Keratinocyte (primary cell): ENCODE measurements around the gene TSPAN10. TPM values are rescaled to one million over a fixed set of nuclear protein-coding genes. Genes with fewer than 3 reads are reported as not detected.

ENCODE experiments used
- DNase-seq: peaks from one replicate; pipeline ENCODE4 v3.0.0-alpha.2; 2011; ENCODE audit warnings: low read depth, missing footprints, low spot score
- FAIRE-seq: peaks from 2 replicates; lab custom pipeline; 2011; peaks lifted over from hg19 to GRCh38; lab: Jason Lieb, UNC
- H2AFZ ChIP-seq: 2 replicates; pipeline ENCODE4 v1.6.0; 2012; ENCODE audit warnings: low read length, control low read depth, inconsistent platforms; ENCODE audit not compliant: control insufficient read depth
- H3K27ac ChIP-seq: 2 replicates; pipeline ENCODE4 v1.5.1; 2011; ENCODE audit warnings: low read length; ENCODE audit not compliant: control insufficient read depth, insufficient read depth
- H3K27me3 ChIP-seq: 3 replicates; pipeline ENCODE4 v1.6.0; 2011; ENCODE audit warnings: low read length; ENCODE audit not compliant: control insufficient read depth, insufficient read depth; ENCODE audit errors: extremely low read depth
- H3K36me3 ChIP-seq, 2 experiments: 2 replicates in 1 of 2; 3 replicates in 1 of 2; pipeline ENCODE4 v1.5.1; 2011; ENCODE audit warnings: low read length in 2 of 2, mild to moderate bottlenecking in 1 of 2; ENCODE audit not compliant: control insufficient read depth in 2 of 2, insufficient read depth in 2 of 2; ENCODE audit errors: extremely low read depth in 1 of 2
- H3K4me1 ChIP-seq: 3 replicates; pipeline ENCODE4 v1.5.1; 2011; ENCODE audit warnings: low read length; ENCODE audit not compliant: control insufficient read depth, insufficient read depth; ENCODE audit errors: extremely low read depth
- H3K4me2 ChIP-seq: 3 replicates; pipeline ENCODE4 v1.6.0; 2011; ENCODE audit warnings: low read depth, low read length; ENCODE audit not compliant: control insufficient read depth, insufficient read depth; ENCODE audit errors: extremely low read depth
- H3K4me3 ChIP-seq, 3 experiments: fragments of 200-600 bp in 1 of 3; sonication (generic) in 1 of 3; 2 replicates in 2 of 3; 3 replicates in 1 of 3; pipeline ENCODE4 v1.5.1; 2011 to 2016; ENCODE audit warnings: low read length in 3 of 3, mild to moderate bottlenecking in 3 of 3, control low read depth in 2 of 3, inconsistent platforms in 1 of 3, low read depth in 1 of 3, mixed read lengths in 1 of 3, mixed run types in 1 of 3, moderate library complexity in 1 of 3; ENCODE audit not compliant: control insufficient read depth in 2 of 3, insufficient read depth in 2 of 3; ENCODE audit errors: extremely low read depth in 1 of 3
- H3K79me2 ChIP-seq: 2 replicates; pipeline ENCODE4 v1.6.0; 2012; ENCODE audit warnings: low read length; ENCODE audit not compliant: control insufficient read depth, insufficient read depth
- H3K9ac ChIP-seq: 3 replicates; pipeline ENCODE4 v1.6.0; 2011; ENCODE audit warnings: low read length; ENCODE audit not compliant: control insufficient read depth, insufficient read depth; ENCODE audit errors: extremely low read depth
- H3K9me1 ChIP-seq: 3 replicates; pipeline ENCODE4 v1.6.0; 2011; ENCODE audit warnings: low read length; ENCODE audit not compliant: control insufficient read depth, insufficient read depth; ENCODE audit errors: extremely low read depth
- H3K9me3 ChIP-seq: 2 replicates; pipeline ENCODE4 v1.5.1; 2012; ENCODE audit warnings: low read depth, low read length; ENCODE audit not compliant: control insufficient read depth
- H4K20me1 ChIP-seq: 3 replicates; pipeline ENCODE4 v1.6.0; 2011; ENCODE audit warnings: low read length; ENCODE audit not compliant: control insufficient read depth, insufficient read depth; ENCODE audit errors: extremely low read depth
- CTCF ChIP-seq, 3 experiments: IDR thresholded peaks in 1 of 3; conservative IDR thresholded peaks in 1 of 3; optimal IDR thresholded peaks in 1 of 3; 2 replicates in 2 of 3; 3 replicates in 1 of 3; pipeline versions ENCODE3 to v1.5.1; 2011; ENCODE audit warnings: low read length in 3 of 3, mild to moderate bottlenecking in 3 of 3, moderate library complexity in 2 of 3, control low read depth in 1 of 3, inconsistent platforms in 1 of 3; ENCODE audit not compliant: insufficient read depth in 2 of 3; ENCODE audit errors: extremely low read depth in 1 of 3
- EZH2 ChIP-seq: IDR thresholded peaks from one replicate; pipeline ENCODE4 v1.6.1; 2012; ENCODE audit warnings: inconsistent platforms, mild to moderate bottlenecking, low read length, moderate library complexity
- dilution Hi-C: fragments of 300-500 bp; cut with MboI; formaldehyde crosslinking; loops from one replicate; pipeline ENCODE4 v1.7.0; 2020; ENCODE audit warnings: low sequenced_read_pairs; ENCODE audit not compliant: extremely low pct_ligation_motif_present
- polyA plus RNA-seq, 5 experiments: library from polyadenylated mRNA; depleted of rRNA in 3 of 5; stranded (reverse) in 3 of 5; stranded (forward) in 1 of 5; unstranded in 1 of 5; fragments of >200 nt; gene quantifications; 1 replicate in 1 of 5; 2 replicates in 3 of 5; 3 replicates in 1 of 5; pipeline versions ENCODE4 v1.2.1 to v1.2.3, GENCODE V29; 2011 to 2012; ENCODE audit warnings: missing spikeins in 2 of 5, low read depth in 1 of 5, low replicate concordance in 1 of 5

The TSPAN10 gene
- polyA plus RNA-seq, 1 donor (not counting 4 experiments of a cell fraction or from before 2014, with no cell fraction given): 0.89 TPM

DNA sequence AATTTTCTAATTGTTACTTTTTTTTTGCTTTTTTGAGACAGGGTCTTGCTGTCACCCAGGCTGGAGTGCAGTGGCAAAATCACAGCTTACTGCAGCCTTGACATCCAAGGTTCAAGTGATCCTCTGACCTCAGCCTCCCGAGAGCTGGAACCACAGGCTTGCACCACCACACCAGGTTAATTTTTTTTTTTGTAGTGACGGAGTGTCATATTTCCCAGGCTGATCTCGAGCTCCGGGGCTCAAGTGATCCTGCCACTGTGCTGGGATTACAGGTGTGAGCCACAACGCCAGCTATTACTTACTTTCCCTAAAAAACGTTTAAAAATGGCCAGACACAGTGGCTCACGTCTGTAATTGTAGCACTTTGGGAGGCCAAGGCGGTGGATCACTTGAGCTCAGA, 6.7 kb upstream of the TSPAN10 start:
- no peak for DNase-seq
- Histone ChIP-seq H3K79me2 (peaks cover 53% of the 10 kb centered on the region), H3K36me3 (peaks cover 18 to 26% of the 10 kb centered on the region in 2 experiments), H4K20me1 (peaks cover 3% of the 10 kb centered on the region), H2AFZ (no peak overlapping the region), H3K9me3 (no peaks in the 10 kb centered on the region), H3K27me3 (no peaks in the 10 kb centered on the region), H3K27ac (no peak overlapping the region), H3K9ac (no peak overlapping the region), H3K9me1 (peaks cover 3% of the 10 kb centered on the region), H3K4me3 (no peak overlapping the region), H3K4me2 (no peak overlapping the region), H3K4me1 (peaks cover 1% of the 10 kb centered on the region)
- TF ChIP-seq CTCF (optimal IDR thresholded peaks at IDR 0.05 in 1 of 3, IDR thresholded peaks at IDR 0.05 in 1 of 3, conservative IDR thresholded peaks at IDR 0.05 in 1 of 3; ENCODE audit: extremely low read depth in 1 of 3, insufficient read depth in 2 of 3, low read length in 3 of 3): no peak
- TF ChIP-seq EZH2: no peak
- FAIRE-seq: no peak
- dilution Hi-C loops: no loop called here

- no peak for TF ChIP-seq EZH2
- no peak for TF ChIP-seq CTCF (optimal IDR thresholded peaks at IDR 0.05 in 1 of 3, IDR thresholded peaks at IDR 0.05 in 1 of 3, conservative IDR thresholded peaks at IDR 0.05 in 1 of 3; ENCODE audit: extremely low read depth in 1 of 3, insufficient read depth in 2 of 3, low read length in 3 of 3)
- Histone ChIP-seq H4K20me1 (peaks cover 3% of the 10 kb centered on the region), H2AFZ (no peak overlapping the region), H3K27ac (no peak overlapping the region), H3K27me3 (no peaks in the 10 kb centered on the region), H3K79me2 (peaks cover 62% of the 10 kb centered on the region), H3K4me3 (no peak overlapping the region), H3K9me1 (peaks cover 3% of the 10 kb centered on the region), H3K9ac (no peak overlapping the region), H3K4me2 (no peak overlapping the region), H3K36me3 (peaks cover 14 to 20% of the 10 kb centered on the region in 2 experiments), H3K9me3 (no peaks in the 10 kb centered on the region), H3K4me1 (peaks cover 8% of the 10 kb centered on the region)
- DNase-seq: no peak
- no peak for FAIRE-seq
- dilution Hi-C loops: no loop called here
These were observed 5.5 kb upstream of the TSPAN10 start for GRCh38 chr17:81631482-81631881.
